ENCODE results near the gene COL6A1.

DNA sequence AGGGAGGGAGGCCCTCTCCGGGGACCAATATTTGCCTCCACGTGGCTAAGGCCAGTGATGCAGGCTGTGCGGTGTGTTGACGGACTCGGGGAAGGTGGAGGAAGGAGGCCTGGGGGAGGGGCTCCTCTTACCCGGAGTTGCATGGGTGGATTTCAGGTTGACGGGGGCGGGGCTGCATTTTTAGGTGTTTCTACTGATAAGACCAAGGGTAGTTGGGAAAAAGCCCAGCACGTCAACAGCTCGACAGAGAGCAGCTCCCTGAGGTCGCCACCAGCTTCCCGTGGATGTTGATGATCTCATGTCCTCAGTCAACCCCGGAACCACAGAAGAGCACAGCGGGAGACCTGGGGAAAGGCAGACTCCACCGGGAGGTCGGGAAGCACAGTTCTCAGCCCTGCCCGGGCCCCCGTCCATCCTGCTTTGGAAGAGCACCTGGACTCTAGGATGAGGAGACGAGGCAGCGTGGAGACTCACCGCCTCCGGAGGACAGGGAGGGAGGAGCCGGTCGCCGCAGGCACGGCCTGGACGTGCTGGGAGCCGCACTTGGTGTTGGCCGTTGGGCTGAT is 32.9 kb upstream of the COL6A1 start:
- TF ChIP-seq KDM5A (IDR thresholded peaks at IDR 0.05): no peak
- no peak for TF ChIP-seq HDAC2 (IDR thresholded peaks at IDR 0.05)
- TF ChIP-seq NFE2L2 (conservative IDR thresholded peaks at IDR 0.05; ENCODE audit: low read length): no peak
- TF ChIP-seq, protein P1, sequence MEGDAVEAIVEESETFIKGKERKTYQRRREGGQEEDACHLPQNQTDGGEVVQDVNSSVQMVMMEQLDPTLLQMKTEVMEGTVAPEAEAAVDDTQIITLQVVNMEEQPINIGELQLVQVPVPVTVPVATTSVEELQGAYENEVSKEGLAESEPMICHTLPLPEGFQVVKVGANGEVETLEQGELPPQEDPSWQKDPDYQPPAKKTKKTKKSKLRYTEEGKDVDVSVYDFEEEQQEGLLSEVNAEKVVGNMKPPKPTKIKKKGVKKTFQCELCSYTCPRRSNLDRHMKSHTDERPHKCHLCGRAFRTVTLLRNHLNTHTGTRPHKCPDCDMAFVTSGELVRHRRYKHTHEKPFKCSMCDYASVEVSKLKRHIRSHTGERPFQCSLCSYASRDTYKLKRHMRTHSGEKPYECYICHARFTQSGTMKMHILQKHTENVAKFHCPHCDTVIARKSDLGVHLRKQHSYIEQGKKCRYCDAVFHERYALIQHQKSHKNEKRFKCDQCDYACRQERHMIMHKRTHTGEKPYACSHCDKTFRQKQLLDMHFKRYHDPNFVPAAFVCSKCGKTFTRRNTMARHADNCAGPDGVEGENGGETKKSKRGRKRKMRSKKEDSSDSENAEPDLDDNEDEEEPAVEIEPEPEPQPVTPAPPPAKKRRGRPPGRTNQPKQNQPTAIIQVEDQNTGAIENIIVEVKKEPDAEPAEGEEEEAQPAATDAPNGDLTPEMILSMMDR (IDR thresholded peaks at IDR 0.05): no peak
- TF ChIP-seq CBX2 (IDR thresholded peaks at IDR 0.05; ENCODE audit: borderline replicate concordance, low read depth): no peak
- no peak for TF ChIP-seq KDM1A (IDR thresholded peaks at IDR 0.05; ENCODE audit: low read depth)
- TF ChIP-seq FOSL2 (IDR thresholded peaks at IDR 0.05): no peak
- TF ChIP-seq FOSL2 (CRISPR knock-in tag; IDR thresholded peaks at IDR 0.05): no peak

All from A549 (cell line).